CD4-positive, alpha-beta T cell treated with Interleukin-1 beta for 1 hour (primary cell): ENCODE results near the gene KRTAP5-1.
"Not testable (repeated sequence)": the region's sequence is repeated elsewhere in the genome, so short reads cannot be mapped to it uniquely, and the experiment has no call there.

Source experiments
- DNase-seq, 2 donors: peaks; one replicate each; pipeline ENCODE4 v3.0.0-alpha.2; 2020 to 2022

KRTAP5-1 gene

GRCh38 chr11:1600626-1601025 is 15.5 kb upstream of the KRTAP5-1 start:
- DNase-seq: no peak

GRCh38 chr11:1598816-1599215 is 13.7 kb upstream of the KRTAP5-1 start:
- DNase-seq: peak in 1 of 2 donors; percentile 32

GRCh38 chr11:1598406-1598805 is 13.3 kb upstream of the KRTAP5-1 start:
- DNase-seq: not testable (repeated sequence)

- DNase-seq: no peak
Measured at GRCh38 chr11:1597994-1598380, 12.9 kb upstream of the KRTAP5-1 start, which contains the start of gene KRTAP5-2. Gene KRTAP5-2, minus strand, starts transcription at chr11:1598294. Its CDS starts 44 bp downstream, at chr11:1598250.

- DNase-seq: no peak
Measured at GRCh38 chr11:1597331-1597993, 12.4 kb upstream of the KRTAP5-1 start.

- DNase-seq: not testable (repeated sequence)
Measured at GRCh38 chr11:1596576-1597121, 11.6 kb upstream of the KRTAP5-1 start.

- DNase-seq: not testable (repeated sequence)
Measured at GRCh38 chr11:1595994-1596575, 11.0 kb upstream of the KRTAP5-1 start.

GRCh38 chr11:1592628-1593027 is 7.5 kb upstream of the KRTAP5-1 start:
- no peak for DNase-seq

- DNase-seq: no peak
Measured at GRCh38 chr11:1589996-1590395, 4.9 kb upstream of the KRTAP5-1 start.

- peak; percentile 48 to 60 for DNase-seq
Measured at GRCh38 chr11:1589191-1589963, 4.3 kb upstream of the KRTAP5-1 start.

- no peak for DNase-seq
Measured at GRCh38 chr11:1586699-1587098, 1.6 kb upstream of the KRTAP5-1 start.

GRCh38 chr11:1582909-1583308 is 2.2 kb downstream of the KRTAP5-1 start:
- DNase-seq: not testable (repeated sequence)

- DNase-seq: no peak
Measured at GRCh38 chr11:1581976-1582375, 3.1 kb downstream of the KRTAP5-1 start.

- DNase-seq: no peak
Measured at GRCh38 chr11:1576825-1577224, 8.3 kb downstream of the KRTAP5-1 start.

- DNase-seq: not testable (repeated sequence)
Measured at GRCh38 chr11:1575756-1576155, 9.3 kb downstream of the KRTAP5-1 start.

GRCh38 chr11:1574933-1575242 is 10.2 kb downstream of the KRTAP5-1 start:
- no peak for DNase-seq

- DNase-seq: peak; percentile 68 to 71
Measured at GRCh38 chr11:1574238-1574932, 10.7 kb downstream of the KRTAP5-1 start.

- no peak for DNase-seq
Measured at GRCh38 chr11:1573903-1574237, 11.2 kb downstream of the KRTAP5-1 start.

GRCh38 chr11:1573077-1573902 is 11.8 kb downstream of the KRTAP5-1 start:
- peak; percentile 54 to 64 for DNase-seq

GRCh38 chr11:1572197-1573076 is 12.6 kb downstream of the KRTAP5-1 start, which contains the start of gene DUSP8:
Gene DUSP8, minus strand, starts transcription at chr11:1572271. Its CDS starts 6,445 bp downstream, at chr11:1565826.
- DNase-seq: peak; percentile 96 to 97

- DNase-seq: no peak
Measured at GRCh38 chr11:1571760-1572196, 13.3 kb downstream of the KRTAP5-1 start.
